Natural killer cell treated with Interleukin-12 subunit alpha and Interleukin-12 subunit beta and Interleukin-15 and Interleukin-18, amount 100 ng/mL, for 72 hours (primary cell): ENCODE data around the gene NSD1. TPM values are rescaled to one million over a fixed set of nuclear protein-coding genes. Genes with fewer than 3 reads are reported as not detected.
"Not testable (repeated sequence)": the region's sequence is repeated elsewhere in the genome, so short reads cannot be mapped to it uniquely, and the experiment has no call there.

Source experiments
- ATAC-seq, 2 donors: fragments of 150-1000 bp; cut with Tn5 transposase in 1 of 2; sonication (Bioruptor Pico), chemical (Tn5 transposase) in 1 of 2; 2 replicates each; pipeline ENCODE4 v1.10.0; 2021
- DNase-seq: peaks from one replicate; pipeline ENCODE4 v3.0.0; 2022; ENCODE audit warnings: low spot score
- H3K27ac Mint-ChIP-seq, 2 donors: 1 replicate in 1 of 2; 2 replicates in 1 of 2; pipeline ENCODE4 v1.8.0; 2022; ENCODE audit warnings: mixed read lengths in 2 of 2, mild to moderate bottlenecking in 1 of 2, moderate library complexity in 1 of 2
- H3K27me3 Mint-ChIP-seq, 2 donors: 1 replicate in 1 of 2; 2 replicates in 1 of 2; pipeline ENCODE4 v1.8.0; 2022; ENCODE audit warnings: mixed read lengths in 2 of 2
- H3K36me3 Mint-ChIP-seq: one replicate; pipeline ENCODE4 v1.8.0; 2022; ENCODE audit warnings: mixed read lengths
- H3K4me1 Mint-ChIP-seq, 2 donors: 1 replicate in 1 of 2; 2 replicates in 1 of 2; pipeline ENCODE4 v1.8.0; 2022; ENCODE audit warnings: low read depth in 2 of 2, mixed read lengths in 2 of 2, mild to moderate bottlenecking in 1 of 2
- H3K4me3 Mint-ChIP-seq: one replicate; pipeline ENCODE4 v1.8.0; 2022; ENCODE audit warnings: mixed read lengths
- H3K9me3 Mint-ChIP-seq: 2 replicates; pipeline ENCODE4 v1.8.0; 2022; ENCODE audit warnings: mixed read lengths
- total RNA-seq, 2 donors: library from RNA; stranded (reverse); gene quantifications; one replicate each; pipeline ENCODE4 v1.2.3, GENCODE V29; 2022

Gene NSD1
- total RNA-seq, 2 donors from 2014 or later: 96.8 to 166 TPM

- H3K27ac Mint-ChIP-seq, H3K36me3 Mint-ChIP-seq, H3K4me1 Mint-ChIP-seq, H3K9me3 Mint-ChIP-seq, H3K27me3 Mint-ChIP-seq, ATAC-seq, DNase-seq, H3K4me3 Mint-ChIP-seq: not testable (repeated sequence)
Observed at GRCh38 chr5:177150061-177150460, 16.5 kb downstream of the NSD1 start.

DNA sequence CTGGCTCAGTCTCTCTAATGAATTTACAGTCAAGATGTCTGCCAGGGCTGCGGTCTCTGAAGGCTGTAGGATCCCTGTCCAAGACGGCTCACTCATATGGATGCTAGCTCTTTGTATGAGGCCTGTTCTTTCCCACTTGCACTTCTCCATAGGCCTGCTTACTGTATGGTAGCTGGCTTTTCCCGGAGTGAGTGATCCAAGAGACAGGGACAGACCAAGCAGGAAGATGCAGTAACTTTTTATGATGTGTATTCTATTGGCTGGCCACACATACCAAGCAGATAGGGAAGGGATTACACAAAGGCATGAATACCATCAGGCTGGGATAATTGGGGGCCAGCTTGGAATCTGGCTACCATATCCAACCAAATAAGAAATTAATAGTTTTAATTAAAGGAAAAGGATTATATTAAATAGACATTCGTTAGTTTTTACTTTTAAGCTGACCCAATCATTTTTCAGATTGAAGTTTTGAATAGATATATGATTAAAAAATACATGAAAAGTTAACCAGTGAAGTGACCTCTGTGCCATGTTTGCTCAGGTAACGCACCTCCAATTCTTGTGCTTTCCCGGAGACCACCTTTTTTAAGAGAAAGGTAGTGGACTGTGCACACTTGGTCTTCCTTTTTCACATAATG, 20.6 kb downstream of the NSD1 start:
- peaks cover 9 to 13% of the 10 kb centered on the region in 2 donors for H3K4me1 Mint-ChIP-seq
- ATAC-seq (no peak), DNase-seq (no peak)
- no peak overlapping the region for H3K27ac Mint-ChIP-seq
- H3K27me3 Mint-ChIP-seq: no peaks in the 10 kb centered on the region
- no peak overlapping the region for H3K4me3 Mint-ChIP-seq
- H3K36me3 Mint-ChIP-seq: no peaks in the 10 kb centered on the region
- no peaks in the 10 kb centered on the region for H3K9me3 Mint-ChIP-seq

GRCh38 chr5:177162379-177162778, 28.8 kb downstream of the NSD1 start:
- Mint-ChIP-seq H3K27me3 (no peaks in the 10 kb centered on the region), H3K4me1 (peaks cover 8 to 9% of the 10 kb centered on the region in 2 donors), H3K36me3 (no peaks in the 10 kb centered on the region), H3K4me3 (no peak overlapping the region), H3K27ac (no peak overlapping the region), H3K9me3 (no peaks in the 10 kb centered on the region)
- ATAC-seq: no peak
- no peak for DNase-seq

DNA sequence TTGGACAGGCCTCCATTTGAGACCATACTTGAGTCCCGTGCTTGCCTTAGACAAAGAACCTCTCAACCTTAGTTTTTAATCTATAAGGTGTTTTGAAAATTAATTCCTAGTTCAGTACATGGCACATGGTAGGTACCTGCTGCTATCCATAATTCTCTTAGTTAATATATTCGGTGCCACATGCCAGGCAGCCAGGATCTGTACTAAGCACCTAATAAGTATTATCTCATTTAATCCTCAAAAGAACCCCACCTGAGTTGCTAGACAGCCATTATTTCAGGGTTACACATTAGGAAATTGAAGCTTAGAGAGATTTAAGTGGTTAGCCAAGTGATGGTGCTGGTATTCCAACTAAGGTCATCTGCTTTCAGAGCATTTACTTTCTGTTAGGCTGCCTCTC, 29.9 kb downstream of the NSD1 start:
- Mint-ChIP-seq H3K9me3 (no peaks in the 10 kb centered on the region), H3K4me1 (peaks cover 0 to 3% of the 10 kb centered on the region in 2 donors), H3K27me3 (no peaks in the 10 kb centered on the region), H3K36me3 (no peaks in the 10 kb centered on the region), H3K4me3 (no peak overlapping the region), H3K27ac (no peak overlapping the region)
- ATAC-seq: no peak
- no peak for DNase-seq

GRCh38 chr5:177169271-177169670, 35.7 kb downstream of the NSD1 start:
- H3K27me3 Mint-ChIP-seq: no peaks in the 10 kb centered on the region
- no peak overlapping the region for H3K27ac Mint-ChIP-seq
- ATAC-seq: no peak
- H3K9me3 Mint-ChIP-seq: no peaks in the 10 kb centered on the region
- H3K36me3 Mint-ChIP-seq: no peaks in the 10 kb centered on the region
- no peak for DNase-seq
- H3K4me3 Mint-ChIP-seq: no peak overlapping the region
- peaks cover 2 to 9% of the 10 kb centered on the region in 2 donors for H3K4me1 Mint-ChIP-seq

GRCh38 chr5:177171961-177172360, 38.4 kb downstream of the NSD1 start:
- ATAC-seq: no peak
- H3K9me3 Mint-ChIP-seq: no peaks in the 10 kb centered on the region
- no peak overlapping the region for H3K27ac Mint-ChIP-seq
- H3K4me1 Mint-ChIP-seq: peaks cover 5 to 9% of the 10 kb centered on the region in 2 donors
- no peak for DNase-seq
- H3K4me3 Mint-ChIP-seq: no peak overlapping the region
- H3K27me3 Mint-ChIP-seq: no peaks in the 10 kb centered on the region
- no peaks in the 10 kb centered on the region for H3K36me3 Mint-ChIP-seq

DNA sequence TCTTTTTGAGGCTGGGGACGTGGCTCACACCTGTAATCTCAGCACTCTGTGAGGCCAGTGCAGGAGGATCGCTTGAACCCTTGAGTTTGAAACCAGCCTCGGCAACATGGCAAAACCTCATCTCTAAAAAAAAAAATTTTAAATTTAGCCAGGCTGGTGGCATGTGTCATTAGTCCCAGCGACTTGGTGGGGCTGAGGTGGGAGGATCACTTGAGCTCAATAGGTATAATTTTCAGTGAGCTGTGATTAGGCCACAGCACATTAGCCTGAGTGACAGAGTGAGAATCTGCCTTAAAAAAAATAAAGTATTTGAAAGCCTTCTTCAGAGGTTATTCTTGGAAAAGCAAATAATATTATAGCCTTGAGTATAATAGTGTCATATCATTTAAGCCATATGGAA, 41.8 kb downstream of the NSD1 start:
- Mint-ChIP-seq H3K27ac (peak overlapping the region in 1 of 2 donors; percentile 53), H3K4me1 (peaks cover 9 to 16% of the 10 kb centered on the region in 2 donors), H3K36me3 (no peaks in the 10 kb centered on the region), H3K4me3 (no peak overlapping the region), H3K27me3 (no peaks in the 10 kb centered on the region), H3K9me3 (no peaks in the 10 kb centered on the region)
- DNase-seq: no peak
- no peak for ATAC-seq

DNA sequence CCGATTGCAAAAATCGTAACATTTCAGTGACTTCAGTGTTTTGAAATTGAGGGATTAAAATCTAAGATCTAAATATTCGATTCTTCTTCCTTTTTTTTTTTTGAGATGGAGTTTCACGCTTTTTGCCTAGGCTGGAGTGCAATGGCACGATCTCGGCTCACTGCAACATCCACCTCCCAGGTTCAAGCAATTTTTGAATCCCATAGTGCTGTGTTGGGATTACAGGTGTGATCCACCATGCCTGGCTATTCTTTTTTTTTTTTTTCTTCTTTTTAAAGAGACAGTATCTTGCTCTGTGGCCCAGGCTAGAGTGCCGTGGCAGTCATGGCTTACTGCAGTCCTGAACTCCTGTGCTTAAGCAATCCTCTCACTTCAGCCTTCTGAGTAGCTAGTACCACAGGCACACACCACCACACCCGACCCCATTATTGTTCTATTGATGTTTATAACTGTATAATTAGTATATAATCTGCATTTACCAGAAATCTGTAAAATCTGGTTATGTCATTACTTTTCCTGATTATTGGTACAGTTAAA, 42.7 kb downstream of the NSD1 start:
- no peaks in the 10 kb centered on the region for H3K27me3 Mint-ChIP-seq
- peak overlapping the region in 1 of 2 donors; percentile 62 for H3K27ac Mint-ChIP-seq
- DNase-seq: no peak
- H3K36me3 Mint-ChIP-seq: no peaks in the 10 kb centered on the region
- peaks cover 12 to 16% of the 10 kb centered on the region in 2 donors for H3K4me1 Mint-ChIP-seq
- ATAC-seq: no peak
- no peak overlapping the region for H3K4me3 Mint-ChIP-seq
- no peaks in the 10 kb centered on the region for H3K9me3 Mint-ChIP-seq

DNA sequence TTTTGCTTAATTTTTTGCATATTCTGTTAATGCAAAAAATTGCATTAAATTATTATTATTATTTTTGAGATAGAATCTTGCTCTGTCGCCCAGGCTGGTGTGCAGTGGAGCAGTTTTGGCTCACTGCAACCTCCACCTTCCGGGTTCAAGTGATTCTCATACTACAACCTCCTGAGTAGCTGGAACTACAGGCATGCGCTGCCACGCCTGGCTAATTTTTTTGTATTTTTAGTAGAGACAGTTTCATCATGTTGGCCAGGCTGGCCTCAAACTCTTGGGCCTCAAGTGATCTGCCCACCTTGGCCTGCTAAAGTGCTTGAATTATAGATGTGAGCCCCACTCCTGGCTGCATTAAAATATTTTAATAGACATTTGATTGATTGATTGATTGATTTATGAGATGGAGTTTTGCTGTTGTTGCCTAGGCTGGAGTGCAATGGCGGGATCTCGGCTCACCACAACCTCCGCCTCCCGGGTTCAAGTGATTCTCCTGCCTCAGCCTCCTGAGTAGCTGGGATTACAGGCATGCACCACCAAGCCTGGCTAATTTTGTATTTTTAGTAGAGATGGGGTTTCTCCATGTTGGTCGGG, 44.4 kb downstream of the NSD1 start:
- not testable (repeated sequence) for DNase-seq, H3K27ac Mint-ChIP-seq, H3K27me3 Mint-ChIP-seq, ATAC-seq, H3K9me3 Mint-ChIP-seq, H3K4me1 Mint-ChIP-seq, H3K36me3 Mint-ChIP-seq, H3K4me3 Mint-ChIP-seq

GRCh38 chr5:177178733-177179304, 45.2 kb downstream of the NSD1 start:
- Mint-ChIP-seq H3K27ac (no peak overlapping the region), H3K4me1 (peaks cover 11 to 12% of the 10 kb centered on the region in 2 donors), H3K4me3 (no peak overlapping the region), H3K9me3 (no peaks in the 10 kb centered on the region), H3K27me3 (no peaks in the 10 kb centered on the region), H3K36me3 (no peaks in the 10 kb centered on the region)
- DNase-seq (no peak), ATAC-seq (no peak)

DNA sequence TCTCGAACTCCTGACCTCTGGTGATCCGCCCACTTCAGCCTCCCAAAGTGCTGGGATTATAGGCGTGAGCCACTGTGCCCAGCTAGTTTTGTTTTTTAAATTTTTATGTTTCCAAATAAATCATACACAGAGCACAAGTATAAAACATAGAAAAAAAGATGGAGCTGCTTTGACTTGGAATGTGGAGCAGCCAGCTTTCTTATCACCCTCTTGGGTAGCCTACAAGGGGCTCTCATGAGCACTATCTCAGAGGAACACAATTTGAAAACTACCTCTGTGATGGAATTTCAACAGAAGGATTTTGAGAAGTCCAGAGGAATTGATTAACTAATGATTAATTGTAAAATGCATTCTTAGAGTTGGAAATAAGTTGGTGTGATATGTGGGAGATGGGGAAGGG, 45.9 kb downstream of the NSD1 start:
- H3K27ac Mint-ChIP-seq: no peak overlapping the region
- H3K27me3 Mint-ChIP-seq: no peaks in the 10 kb centered on the region
- peaks cover 14 to 15% of the 10 kb centered on the region in 2 donors for H3K4me1 Mint-ChIP-seq
- no peaks in the 10 kb centered on the region for H3K9me3 Mint-ChIP-seq
- no peaks in the 10 kb centered on the region for H3K36me3 Mint-ChIP-seq
- ATAC-seq (no peak), DNase-seq (no peak)
- H3K4me3 Mint-ChIP-seq: no peak overlapping the region

GRCh38 chr5:177183142-177183541, 49.6 kb downstream of the NSD1 start:
- DNase-seq (no peak), ATAC-seq (no peak)
- no peaks in the 10 kb centered on the region for H3K9me3 Mint-ChIP-seq
- no peak overlapping the region for H3K4me3 Mint-ChIP-seq
- no peak overlapping the region for H3K27ac Mint-ChIP-seq
- no peaks in the 10 kb centered on the region for H3K36me3 Mint-ChIP-seq
- peaks cover 22 to 30% of the 10 kb centered on the region in 2 donors for H3K4me1 Mint-ChIP-seq
- H3K27me3 Mint-ChIP-seq: no peaks in the 10 kb centered on the region

- Mint-ChIP-seq H3K36me3 (no peaks in the 10 kb centered on the region), H3K9me3 (no peaks in the 10 kb centered on the region), H3K4me1 (peaks cover 23 to 33% of the 10 kb centered on the region in 2 donors), H3K27me3 (no peaks in the 10 kb centered on the region), H3K27ac (peak overlapping the region in 1 of 2 donors; percentile 18), H3K4me3 (no peak overlapping the region)
- no peak for ATAC-seq
- no peak for DNase-seq
Observed at GRCh38 chr5:177183766-177184360, 50.3 kb downstream of the NSD1 start.

DNA sequence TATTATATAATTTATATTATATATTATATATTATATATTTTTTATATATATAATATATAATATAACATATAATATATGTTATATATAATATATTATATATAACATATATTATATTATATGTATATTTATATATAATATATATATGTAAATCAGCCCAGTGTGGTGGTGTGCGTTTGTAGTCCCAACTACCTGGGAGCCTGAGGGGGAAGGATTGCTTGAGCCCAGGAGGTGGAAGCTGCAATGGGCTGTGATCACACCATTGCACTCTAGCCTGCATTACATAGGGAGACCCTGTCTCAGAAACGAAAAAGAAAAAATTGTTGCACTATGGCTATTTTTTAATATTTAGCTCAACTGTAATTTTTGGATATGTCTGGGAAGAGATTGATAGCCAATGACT, 52.4 kb downstream of the NSD1 start:
- Mint-ChIP-seq H3K9me3 (no peaks in the 10 kb centered on the region), H3K27ac (no peak overlapping the region), H3K27me3 (no peaks in the 10 kb centered on the region), H3K36me3 (no peaks in the 10 kb centered on the region), H3K4me3 (no peak overlapping the region), H3K4me1 (peaks cover 20 to 34% of the 10 kb centered on the region in 2 donors)
- ATAC-seq: no peak
- no peak for DNase-seq
